Muscle of leg (tissue), 11 donors: ENCODE measurements around the gene GOLGA3. TPM values are rescaled to one million over a fixed set of nuclear protein-coding genes. Genes with fewer than 3 reads are reported as not detected.
"Not testable (repeated sequence)": the region's sequence is repeated elsewhere in the genome, so short reads cannot be mapped to it uniquely, and the experiment has no call there.

ENCODE experiments used
- DNase-seq: peaks from one replicate; pipeline ENCODE4 v3.0.0; 2013
- H3K27ac ChIP-seq: one replicate; pipeline ENCODE4 v1.5.1; 2013; ENCODE audit warnings: mild to moderate bottlenecking, low read length, control low read depth
- H3K27me3 ChIP-seq: one replicate; pipeline ENCODE4 v1.6.1; 2013; ENCODE audit warnings: low read length; ENCODE audit not compliant: control insufficient read depth, insufficient read depth
- H3K36me3 ChIP-seq: one replicate; pipeline ENCODE4 v1.6.1; 2013; ENCODE audit warnings: low read length; ENCODE audit not compliant: control insufficient read depth, insufficient read depth
- H3K4me1 ChIP-seq: one replicate; pipeline ENCODE4 v1.6.1; 2013; ENCODE audit warnings: low read length; ENCODE audit not compliant: control insufficient read depth, insufficient read depth
- H3K4me3 ChIP-seq: one replicate; pipeline ENCODE4 v1.5.1; 2013; ENCODE audit warnings: low read length, control low read depth
- H3K9me3 ChIP-seq: replicated peaks from 2 replicates; pipeline ENCODE4 v1.6.1; 2013; ENCODE audit warnings: low read depth, low read length; ENCODE audit not compliant: control insufficient read depth
- WGBS: methylation state at CpG from one replicate; pipeline ENCODE4 v1.1.5; 2013; ENCODE audit warnings: missing lambda C conversion rate; ENCODE audit not compliant: insufficient coverage; 5-methylcytosine and 5-hydroxymethylcytosine counted together
- polyA plus RNA-seq, 8 donors: library from polyadenylated mRNA; unstranded; fragments of 120-200 nt; gene quantifications; one replicate each; pipeline versions ENCODE4 v1.2.1 to v1.2.3, GENCODE V29; 2013; ENCODE audit warnings: inconsistent platforms in 1 of 8, low replicate concordance in 1 of 8; ENCODE audit not compliant: insufficient read length in 8 of 8, insufficient read depth in 1 of 8
- total RNA-seq: library from RNA; stranded (reverse); fragments of 120-200 nt; gene quantifications from one replicate; pipeline ENCODE4 v1.2.4, GENCODE V29; 2013

The GOLGA3 gene
- total and polyA plus RNA-seq, 9 donors = 31.3 to 57.9 (median 41.3) TPM

GRCh38 chr12:132781938-132782337 is 46.7 kb downstream of the GOLGA3 start:
- WGBS = 95% methylated on average over 12 of the region's 12 CpGs
- DNase-seq = no peak
- H3K9me3 ChIP-seq = no peaks in the 10 kb centered on the region
- peaks cover 87% of the 10 kb centered on the region for H3K36me3 ChIP-seq
- H3K4me3 ChIP-seq = no peak overlapping the region
- no peak overlapping the region for H3K27ac ChIP-seq
- no peaks in the 10 kb centered on the region for H3K27me3 ChIP-seq
- peaks cover 8% of the 10 kb centered on the region for H3K4me1 ChIP-seq

DNA sequence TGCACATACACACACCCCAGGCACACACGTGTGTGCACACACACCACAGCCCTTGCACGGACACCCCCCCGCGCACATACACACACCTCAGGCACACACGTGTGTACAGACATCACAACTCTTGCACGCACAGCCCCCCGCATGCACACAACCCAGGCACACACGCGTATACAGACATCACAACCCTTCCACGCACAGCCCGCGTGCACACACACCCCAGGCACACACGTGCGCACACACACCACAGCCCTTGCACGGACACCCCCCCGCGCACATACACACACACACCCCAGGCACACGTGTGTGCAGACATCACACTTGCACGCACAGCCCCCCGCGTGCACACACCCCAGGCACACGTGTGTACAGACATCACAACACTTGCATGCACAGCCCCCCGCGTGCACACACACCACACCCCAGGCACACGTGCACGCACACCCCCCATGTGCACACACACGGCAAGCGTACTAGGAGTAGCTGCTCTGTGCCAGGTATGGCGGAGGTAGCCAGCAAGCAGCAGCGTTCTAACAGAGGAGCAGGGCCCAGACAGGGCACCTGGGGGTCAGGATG is 48.8 kb downstream of the GOLGA3 start:
- H3K4me1 ChIP-seq = peaks cover 23% of the 10 kb centered on the region
- peaks cover 85% of the 10 kb centered on the region for H3K36me3 ChIP-seq
- no peak overlapping the region for H3K27ac ChIP-seq
- DNase-seq = no peak
- no peaks in the 10 kb centered on the region for H3K9me3 ChIP-seq
- 94% methylated on average over 26 of the region's 30 CpGs for WGBS
- no peaks in the 10 kb centered on the region for H3K27me3 ChIP-seq
- no peak overlapping the region for H3K4me3 ChIP-seq

GRCh38 chr12:132777614-132778013 is 51.1 kb downstream of the GOLGA3 start:
- Histone ChIP-seq H3K4me3 (no peak overlapping the region), H3K36me3 (peaks cover 87% of the 10 kb centered on the region), H3K27ac (no peak overlapping the region), H3K27me3 (no peaks in the 10 kb centered on the region), H3K9me3 (no peaks in the 10 kb centered on the region), H3K4me1 (peaks cover 23% of the 10 kb centered on the region)
- no peak for DNase-seq
- 92% methylated on average over 19 of the region's 20 CpGs for WGBS

DNA sequence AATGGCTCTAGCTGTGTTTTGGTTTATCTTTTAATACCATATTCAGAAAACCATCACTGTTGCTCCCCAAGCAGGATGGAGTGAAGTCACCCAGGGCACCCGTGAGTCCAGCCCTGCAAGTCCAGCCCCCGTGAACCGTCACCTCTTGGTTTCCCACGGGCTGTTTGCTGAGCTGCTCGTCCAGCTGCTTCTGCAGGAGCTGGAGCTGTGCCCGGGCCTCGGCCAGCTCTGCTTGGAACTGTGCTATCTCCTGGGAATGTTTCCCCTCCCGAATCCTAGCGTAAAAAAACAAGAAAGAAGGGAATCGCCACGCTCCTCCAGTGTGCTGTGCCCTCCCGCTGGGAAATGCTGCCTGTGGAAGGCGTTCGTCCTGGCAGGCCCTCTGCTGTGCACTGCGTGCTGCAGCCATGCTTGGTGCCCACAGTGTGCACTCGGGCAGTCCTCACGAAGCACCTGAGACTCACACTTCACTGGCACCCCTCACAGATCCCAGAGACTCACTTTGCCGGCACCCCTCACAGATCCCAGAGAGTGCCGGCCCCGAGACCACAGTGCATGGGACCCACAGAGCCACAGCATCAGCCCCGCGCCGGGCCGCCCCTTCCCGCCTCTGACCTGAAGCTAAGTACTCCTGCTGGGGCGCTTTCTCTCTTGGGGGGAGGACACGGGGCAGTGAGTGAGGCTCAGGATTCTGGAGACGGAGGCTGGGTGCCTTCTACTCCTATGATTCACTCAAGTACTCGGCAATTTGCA is 51.7 kb downstream of the GOLGA3 start:
- Histone ChIP-seq H3K9me3 (no peaks in the 10 kb centered on the region), H3K27ac (peak overlapping the region; percentile 42), H3K4me1 (peaks cover 23% of the 10 kb centered on the region), H3K4me3 (no peak overlapping the region), H3K27me3 (no peaks in the 10 kb centered on the region), H3K36me3 (peaks cover 84% of the 10 kb centered on the region)
- peak; percentile 90 for DNase-seq
- 40% methylated on average over 23 of the region's 29 CpGs for WGBS

DNA sequence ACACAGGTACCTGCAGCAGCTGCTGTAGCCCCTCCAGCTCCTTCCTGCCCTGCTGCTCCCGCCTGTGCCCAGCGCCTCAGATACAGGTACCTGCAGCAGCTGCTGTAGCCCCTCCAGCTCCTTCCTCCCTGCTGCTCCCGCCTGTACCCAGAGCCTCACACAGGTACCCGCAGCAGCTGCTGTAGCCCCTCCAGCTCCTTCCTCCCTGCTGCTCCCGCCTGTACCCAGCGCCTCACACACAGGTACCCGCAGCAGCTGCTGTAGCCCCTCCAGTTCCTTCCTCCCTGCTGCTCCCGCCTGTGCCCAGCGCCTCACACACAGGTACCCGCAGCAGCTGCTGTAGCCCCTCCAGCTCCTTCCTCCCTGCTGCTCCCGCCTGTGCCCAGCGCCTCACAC is 52.4 kb downstream of the GOLGA3 start:
- not testable (repeated sequence) for DNase-seq, H3K27ac ChIP-seq, H3K9me3 ChIP-seq, H3K27me3 ChIP-seq, H3K4me3 ChIP-seq
- Histone ChIP-seq H3K4me1 (peaks cover 23% of the 10 kb centered on the region), H3K36me3 (peaks cover 84% of the 10 kb centered on the region)
- 87% methylated on average over 4 of the region's 12 CpGs for WGBS

GRCh38 chr12:132775502-132776229 is 53.0 kb downstream of the GOLGA3 start:
- H3K27ac ChIP-seq = no peak overlapping the region
- DNase-seq = no peak

GRCh38 chr12:132774646-132775275 is 53.9 kb downstream of the GOLGA3 start:
- Histone ChIP-seq H3K27ac (no peak overlapping the region), H3K36me3 (peaks cover 76% of the 10 kb centered on the region), H3K4me1 (peaks cover 23% of the 10 kb centered on the region), H3K9me3 (no peaks in the 10 kb centered on the region), H3K4me3 (no peak overlapping the region), H3K27me3 (no peaks in the 10 kb centered on the region)
- WGBS = 93% methylated on average over 25 of the region's 30 CpGs
- no peak for DNase-seq

More at GRCh38 chr12:132775502-132776229, 53.0 kb downstream of the GOLGA3 start:
- Histone ChIP-seq H3K27me3 (no peaks in the 10 kb centered on the region), H3K9me3 (no peaks in the 10 kb centered on the region), H3K4me1 (peaks cover 23% of the 10 kb centered on the region), H3K4me3 (no peak overlapping the region), H3K36me3 (peaks cover 80% of the 10 kb centered on the region)
- 82% methylated on average over 19 of the region's 24 CpGs for WGBS

DNA sequence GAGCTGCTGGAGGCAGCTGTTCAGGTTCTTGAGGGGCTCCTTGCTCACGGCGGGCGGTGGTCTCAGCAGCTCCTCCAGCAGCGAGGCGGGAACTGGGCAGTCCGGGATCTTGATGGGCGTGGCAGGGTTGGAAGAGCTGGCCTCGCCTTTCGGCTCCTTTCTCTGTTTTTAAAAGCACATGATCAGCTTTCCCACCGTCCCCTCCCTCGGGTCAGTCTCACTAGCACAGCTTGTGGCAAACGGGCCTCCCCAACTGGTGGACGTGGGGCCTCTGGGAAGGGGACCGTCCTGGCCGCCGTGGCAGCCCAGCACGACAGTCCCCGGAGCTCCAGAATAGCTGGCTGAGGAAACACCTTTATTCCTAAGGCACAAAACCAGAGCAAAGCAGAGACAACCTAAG is 54.5 kb downstream of the GOLGA3 start:
- Histone ChIP-seq H3K9me3 (no peaks in the 10 kb centered on the region), H3K4me1 (peaks cover 23% of the 10 kb centered on the region), H3K36me3 (peaks cover 76% of the 10 kb centered on the region), H3K4me3 (no peak overlapping the region), H3K27ac (no peak overlapping the region), H3K27me3 (no peaks in the 10 kb centered on the region)
- 77% methylated on average over 17 of the region's 18 CpGs for WGBS
- no peak for DNase-seq

DNA sequence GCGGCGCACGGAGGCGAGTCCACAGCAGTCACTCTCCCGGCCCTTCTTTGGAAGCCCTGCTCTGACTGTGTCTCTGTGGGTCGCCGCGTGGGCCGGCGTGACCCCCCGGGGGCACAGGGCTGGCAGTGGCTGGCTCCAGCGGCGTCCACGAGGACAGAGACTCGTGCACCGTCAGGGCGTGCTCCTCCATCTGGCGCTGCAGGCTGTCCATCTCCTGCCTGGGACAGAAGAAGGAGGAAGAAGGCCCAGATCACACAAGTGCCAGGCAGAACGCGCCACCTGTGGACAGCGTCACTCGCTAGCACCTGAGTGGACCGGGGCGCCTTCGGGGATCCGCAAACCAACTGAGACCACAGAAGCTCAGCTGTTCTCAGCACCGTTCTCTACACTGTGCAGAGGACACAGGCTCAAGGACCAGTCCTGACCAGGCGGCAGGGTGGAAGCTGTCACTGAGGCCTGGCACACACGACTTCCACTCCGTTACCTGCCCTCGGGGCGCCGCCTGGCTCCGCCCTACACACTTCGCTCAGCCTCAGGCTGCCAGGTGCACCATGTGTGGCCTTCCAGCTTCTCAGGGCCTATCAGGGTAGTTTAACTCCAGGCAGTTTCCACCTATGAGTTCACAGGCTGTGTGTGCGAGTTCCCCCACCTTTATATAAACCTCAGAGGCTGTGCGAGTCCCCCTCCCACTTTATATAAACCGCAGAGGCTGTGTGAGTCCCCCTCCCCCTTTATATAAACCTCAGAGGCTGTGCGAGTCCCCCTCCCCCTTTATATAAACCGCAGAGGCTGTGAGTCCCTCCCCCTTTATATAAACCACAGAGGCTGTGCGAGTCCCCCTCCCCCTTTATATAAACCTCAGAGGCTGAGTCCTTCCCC is 55.4 kb downstream of the GOLGA3 start:
- WGBS = 92% methylated on average over 41 of the region's 41 CpGs
- H3K36me3 ChIP-seq = peaks cover 72% of the 10 kb centered on the region
- no peak overlapping the region for H3K27ac ChIP-seq

More for the DNA sequence above, 55.4 kb downstream of the GOLGA3 start:
- Histone ChIP-seq H3K4me3 (no peak overlapping the region), H3K9me3 (no peaks in the 10 kb centered on the region), H3K27me3 (no peaks in the 10 kb centered on the region), H3K4me1 (peaks cover 26% of the 10 kb centered on the region)
- DNase-seq = no peak
